Chondrocyte (in vitro differentiated cells): ENCODE results near the gene NR5A2. TPM values are rescaled to one million over a fixed set of nuclear protein-coding genes. Genes with fewer than 3 reads are reported as not detected.
"Not testable (repeated sequence)": the region's sequence is repeated elsewhere in the genome, so short reads cannot be mapped to it uniquely, and the experiment has no call there.

Experiments
- DNase-seq: peaks from one replicate; pipeline ENCODE4 v3.0.0; 2021; ENCODE audit warnings: mixed read lengths, low spot score
- H3K27ac Mint-ChIP-seq: one replicate; pipeline ENCODE4 v1.8.0; 2021; ENCODE audit warnings: mild to moderate bottlenecking, moderate library complexity, mixed read lengths; ENCODE audit not compliant: unreplicated experiment
- H3K27me3 Mint-ChIP-seq: 2 replicates; pipeline ENCODE4 v1.8.0; 2021; ENCODE audit warnings: low read depth, mixed read lengths
- H3K36me3 Mint-ChIP-seq: 2 replicates; pipeline ENCODE4 v1.8.0; 2021; ENCODE audit warnings: low read depth, mixed read lengths
- H3K4me1 Mint-ChIP-seq: 2 replicates; pipeline ENCODE4 v1.8.0; 2021; ENCODE audit warnings: low read depth, mild to moderate bottlenecking, mixed read lengths
- H3K4me3 Mint-ChIP-seq: one replicate; pipeline ENCODE4 v1.8.0; 2021; ENCODE audit warnings: mild to moderate bottlenecking, moderate library complexity, mixed read lengths; ENCODE audit not compliant: unreplicated experiment
- H3K9me3 Mint-ChIP-seq: 2 replicates; pipeline ENCODE4 v1.8.0; 2021; ENCODE audit warnings: low read depth, mixed read lengths
- total RNA-seq: library from RNA; stranded (reverse); gene quantifications from 3 replicates; pipeline ENCODE4 v1.2.1, GENCODE V29; 2021
- TF ChIP-seq, protein P1 (sequence below): fragments of 200-600 bp; sonication (generic); IDR thresholded peaks from 2 replicates; pipeline ENCODE4 v1.5.0; 2021; ENCODE audit warnings: antibody characterized with exemption, mild to moderate bottlenecking, moderate library complexity

NR5A2 gene
- total RNA-seq, 1 donor from 2014 or later = not detected

DNA sequence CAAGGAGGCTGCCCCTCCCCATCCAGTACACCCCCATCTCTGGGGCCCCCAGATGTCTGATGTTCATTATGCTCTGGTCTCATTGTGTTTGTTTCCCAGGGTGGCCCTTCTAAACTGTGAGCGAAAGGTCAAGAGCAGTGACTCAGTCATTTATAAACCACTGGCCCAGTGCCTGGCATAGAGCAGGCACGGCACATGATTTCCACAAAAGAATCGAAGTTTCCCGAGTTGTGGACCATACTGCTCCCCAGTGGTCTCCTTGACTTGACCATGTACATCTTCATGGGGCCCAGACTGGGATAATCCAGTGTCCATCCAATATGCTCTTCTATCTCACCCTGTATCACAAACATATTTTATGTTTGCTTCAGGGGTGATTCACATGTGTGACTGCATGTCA lies 153.3 kb downstream of the NR5A2 start:
- Mint-ChIP-seq H3K36me3 (no peaks in the 10 kb centered on the region), H3K4me1 (peaks cover 52% of the 10 kb centered on the region), H3K27me3 (no peaks in the 10 kb centered on the region), H3K9me3 (peaks cover 3% of the 10 kb centered on the region), H3K27ac (peak overlapping the region; percentile 42), H3K4me3 (no peak overlapping the region)
- DNase-seq = no peak
- TF ChIP-seq, protein P1, sequence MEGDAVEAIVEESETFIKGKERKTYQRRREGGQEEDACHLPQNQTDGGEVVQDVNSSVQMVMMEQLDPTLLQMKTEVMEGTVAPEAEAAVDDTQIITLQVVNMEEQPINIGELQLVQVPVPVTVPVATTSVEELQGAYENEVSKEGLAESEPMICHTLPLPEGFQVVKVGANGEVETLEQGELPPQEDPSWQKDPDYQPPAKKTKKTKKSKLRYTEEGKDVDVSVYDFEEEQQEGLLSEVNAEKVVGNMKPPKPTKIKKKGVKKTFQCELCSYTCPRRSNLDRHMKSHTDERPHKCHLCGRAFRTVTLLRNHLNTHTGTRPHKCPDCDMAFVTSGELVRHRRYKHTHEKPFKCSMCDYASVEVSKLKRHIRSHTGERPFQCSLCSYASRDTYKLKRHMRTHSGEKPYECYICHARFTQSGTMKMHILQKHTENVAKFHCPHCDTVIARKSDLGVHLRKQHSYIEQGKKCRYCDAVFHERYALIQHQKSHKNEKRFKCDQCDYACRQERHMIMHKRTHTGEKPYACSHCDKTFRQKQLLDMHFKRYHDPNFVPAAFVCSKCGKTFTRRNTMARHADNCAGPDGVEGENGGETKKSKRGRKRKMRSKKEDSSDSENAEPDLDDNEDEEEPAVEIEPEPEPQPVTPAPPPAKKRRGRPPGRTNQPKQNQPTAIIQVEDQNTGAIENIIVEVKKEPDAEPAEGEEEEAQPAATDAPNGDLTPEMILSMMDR = peak; percentile 19

DNA sequence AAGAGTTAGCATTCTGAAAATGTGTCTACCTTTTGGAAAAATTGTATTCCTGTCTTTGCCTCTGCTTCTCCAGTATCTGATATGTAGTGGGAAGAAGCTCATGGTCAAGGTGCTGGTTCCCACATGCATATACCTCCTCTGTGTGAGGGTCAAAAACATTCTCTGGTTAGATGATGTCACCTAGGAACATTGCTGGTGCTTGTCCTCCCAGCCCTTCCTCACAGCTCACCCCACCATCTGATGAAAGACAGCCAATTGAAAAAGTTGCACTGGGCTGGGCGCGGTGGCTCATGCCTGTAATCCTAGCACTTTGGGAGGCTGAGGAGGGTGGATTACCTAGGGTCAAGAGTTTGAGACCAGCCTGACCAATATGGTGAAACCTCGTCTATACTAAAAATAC lies 154.4 kb downstream of the NR5A2 start:
- TF ChIP-seq, protein P1 = no peak
- H3K4me1 Mint-ChIP-seq = peaks cover 52% of the 10 kb centered on the region

DNA sequence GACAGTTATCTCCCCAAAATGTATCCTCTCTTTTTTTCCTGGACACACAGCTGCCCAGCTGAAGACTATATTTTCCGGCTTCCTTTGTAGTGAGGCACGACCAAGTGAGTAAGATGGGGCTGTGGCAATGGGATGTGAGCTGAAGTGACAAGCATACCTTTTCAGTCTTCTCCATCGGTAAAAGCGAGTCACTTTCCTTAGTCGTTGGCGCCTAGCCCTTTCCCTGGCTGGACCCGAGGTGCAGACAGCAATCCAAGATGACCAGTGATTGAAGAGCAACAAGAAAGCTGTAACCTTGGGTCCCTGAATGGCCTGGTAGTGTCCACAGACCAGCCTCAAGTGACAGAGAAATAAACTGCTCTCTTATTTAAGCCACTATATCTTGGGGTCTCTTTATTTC lies 155.2 kb downstream of the NR5A2 start:
- peaks cover 52% of the 10 kb centered on the region for H3K4me1 Mint-ChIP-seq
- peaks cover 2% of the 10 kb centered on the region for H3K27me3 Mint-ChIP-seq
- H3K9me3 Mint-ChIP-seq = peaks cover 15% of the 10 kb centered on the region
- TF ChIP-seq, protein P1 = no peak
- peaks cover 9% of the 10 kb centered on the region for H3K36me3 Mint-ChIP-seq
- DNase-seq = no peak
- H3K4me3 Mint-ChIP-seq = no peak overlapping the region
- no peak overlapping the region for H3K27ac Mint-ChIP-seq

More for the DNA sequence above, 154.4 kb downstream of the NR5A2 start:
- Mint-ChIP-seq H3K4me3 (no peak overlapping the region), H3K27me3 (no peaks in the 10 kb centered on the region), H3K27ac (no peak overlapping the region), H3K9me3 (peaks cover 9% of the 10 kb centered on the region), H3K36me3 (peaks cover 5% of the 10 kb centered on the region)
- no peak for DNase-seq

DNA sequence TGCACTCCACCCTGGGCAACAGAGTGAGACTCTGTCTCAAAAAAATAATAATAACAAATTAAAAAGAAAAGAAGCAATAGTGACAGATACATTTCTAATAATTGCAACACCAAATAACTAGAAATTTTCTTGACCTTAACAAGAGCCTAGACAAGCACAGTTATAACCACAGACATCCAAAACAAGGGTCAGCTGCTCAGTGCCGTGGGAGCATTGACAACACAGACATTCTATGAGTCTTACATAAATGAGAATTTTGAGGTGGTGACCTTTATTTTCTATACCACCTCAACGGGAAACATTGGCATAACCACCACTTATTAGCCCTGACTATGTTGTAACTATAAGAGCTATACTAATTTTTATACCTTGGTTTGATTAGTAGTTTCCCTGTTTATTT lies 156.1 kb downstream of the NR5A2 start:
- H3K27me3 Mint-ChIP-seq = peaks cover 2% of the 10 kb centered on the region
- peaks cover 12% of the 10 kb centered on the region for H3K36me3 Mint-ChIP-seq
- H3K27ac Mint-ChIP-seq = peak overlapping the region; percentile 42
- no peak for DNase-seq
- TF ChIP-seq, protein P1 = no peak
- peaks cover 48% of the 10 kb centered on the region for H3K4me1 Mint-ChIP-seq
- H3K4me3 Mint-ChIP-seq = no peak overlapping the region
- H3K9me3 Mint-ChIP-seq = peaks cover 15% of the 10 kb centered on the region

DNA sequence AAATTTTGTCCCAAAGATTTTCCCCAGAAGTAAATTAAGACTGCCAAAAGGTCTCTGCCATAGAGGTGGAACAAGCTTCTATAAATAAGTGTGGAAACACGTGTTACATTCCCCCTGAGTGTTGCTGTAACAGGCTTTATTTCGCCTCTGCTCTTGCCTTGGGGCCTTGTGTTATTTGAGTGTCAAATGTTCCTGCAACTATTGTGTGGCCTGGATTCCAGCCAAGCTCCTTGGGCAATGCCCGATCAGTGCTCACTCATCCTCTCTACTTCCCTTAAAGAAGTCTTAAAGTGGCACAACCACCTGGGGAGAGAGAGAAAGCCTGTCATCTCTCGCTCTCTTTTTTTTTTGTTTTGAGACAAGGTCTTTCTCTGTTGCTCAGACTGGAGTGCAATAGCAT lies 156.7 kb downstream of the NR5A2 start:
- peaks cover 2% of the 10 kb centered on the region for H3K27me3 Mint-ChIP-seq
- H3K9me3 Mint-ChIP-seq = peaks cover 15% of the 10 kb centered on the region
- no peak overlapping the region for H3K4me3 Mint-ChIP-seq
- TF ChIP-seq, protein P1 = no peak
- peaks cover 45% of the 10 kb centered on the region for H3K4me1 Mint-ChIP-seq
- H3K36me3 Mint-ChIP-seq = peaks cover 12% of the 10 kb centered on the region
- H3K27ac Mint-ChIP-seq = peak overlapping the region; percentile 42
- no peak for DNase-seq

DNA sequence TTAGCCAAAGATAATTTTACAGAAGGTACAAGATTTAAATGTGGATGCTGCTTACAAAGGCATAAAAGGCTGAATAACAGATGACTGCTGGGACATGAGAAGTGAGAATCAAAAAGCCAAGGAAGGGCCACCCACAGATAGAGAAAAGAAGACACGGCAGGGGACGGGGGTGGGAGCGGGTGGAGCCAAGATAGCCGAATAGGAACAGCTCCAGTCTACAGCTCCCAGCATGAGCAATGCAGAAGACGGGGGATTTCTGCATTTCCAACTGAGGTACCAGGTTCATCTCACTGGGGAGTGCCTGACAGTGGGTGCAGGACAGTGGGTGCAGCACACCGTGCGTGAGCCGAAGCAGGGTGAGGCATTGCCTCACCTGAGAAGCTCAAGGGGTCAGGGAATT lies 157.7 kb downstream of the NR5A2 start:
- not testable (repeated sequence) for H3K4me3 Mint-ChIP-seq
- peaks cover 35% of the 10 kb centered on the region for H3K4me1 Mint-ChIP-seq

DNA sequence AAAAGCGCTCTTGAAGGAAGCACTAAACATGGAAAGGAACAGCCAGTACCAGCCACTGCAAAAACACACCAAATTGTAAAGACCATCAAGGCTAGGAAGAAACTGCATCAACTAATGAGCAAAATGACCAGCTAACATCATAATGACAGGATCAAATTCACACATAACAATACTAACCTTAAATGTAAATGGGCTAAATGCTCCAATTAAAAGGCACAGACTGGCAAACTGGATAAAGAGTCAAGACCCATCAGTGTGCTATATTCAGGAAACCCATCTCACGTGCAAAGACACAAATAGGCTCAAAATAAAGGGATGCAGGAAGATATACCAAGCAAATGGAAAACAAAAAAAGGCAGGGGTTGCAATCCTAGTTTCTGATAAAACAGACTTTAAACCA lies 159.8 kb downstream of the NR5A2 start:
- peaks cover 28% of the 10 kb centered on the region for H3K4me1 Mint-ChIP-seq
- peaks cover 18% of the 10 kb centered on the region for H3K9me3 Mint-ChIP-seq
- H3K4me3 Mint-ChIP-seq, DNase-seq, H3K27me3 Mint-ChIP-seq, H3K27ac Mint-ChIP-seq: not testable (repeated sequence)
- peaks cover 12% of the 10 kb centered on the region for H3K36me3 Mint-ChIP-seq

More for the DNA sequence above, 157.7 kb downstream of the NR5A2 start:
- H3K27ac Mint-ChIP-seq, DNase-seq, H3K27me3 Mint-ChIP-seq: not testable (repeated sequence)
- Mint-ChIP-seq H3K36me3 (peaks cover 12% of the 10 kb centered on the region), H3K9me3 (peaks cover 15% of the 10 kb centered on the region)
